Measurements from ENCODE around the gene CASZ1. TPM values are rescaled to one million over a fixed set of nuclear protein-coding genes. Genes with fewer than 3 reads are reported as not detected.

Gene CASZ1
- total and polyA plus RNA-seq, 5 donors from 2014 or later, result 0.57 to 55.1 (median 1.1) TPM

DNA sequence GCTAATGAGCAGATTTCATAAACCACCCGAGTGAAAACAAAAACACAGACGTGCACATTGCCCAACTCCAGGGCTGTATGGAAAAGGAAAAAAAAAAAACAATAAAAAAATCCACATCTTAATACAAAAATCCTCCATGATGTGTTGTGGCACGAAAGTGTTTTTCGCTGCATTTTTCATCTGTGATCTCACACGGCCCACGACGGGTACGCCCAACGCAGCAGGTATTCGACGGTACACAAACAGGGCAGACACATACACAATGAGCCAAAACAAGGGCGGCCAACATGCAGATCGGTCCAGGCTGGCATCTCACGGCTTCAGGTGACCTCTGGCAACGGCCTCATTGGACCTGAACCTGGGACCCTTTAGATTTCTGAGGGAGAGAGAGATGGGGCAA lies 31.1 kb downstream of the CASZ1 start:
- no peaks in the 10 kb centered on the region for H3K4me1 Mint-ChIP-seq

DNA sequence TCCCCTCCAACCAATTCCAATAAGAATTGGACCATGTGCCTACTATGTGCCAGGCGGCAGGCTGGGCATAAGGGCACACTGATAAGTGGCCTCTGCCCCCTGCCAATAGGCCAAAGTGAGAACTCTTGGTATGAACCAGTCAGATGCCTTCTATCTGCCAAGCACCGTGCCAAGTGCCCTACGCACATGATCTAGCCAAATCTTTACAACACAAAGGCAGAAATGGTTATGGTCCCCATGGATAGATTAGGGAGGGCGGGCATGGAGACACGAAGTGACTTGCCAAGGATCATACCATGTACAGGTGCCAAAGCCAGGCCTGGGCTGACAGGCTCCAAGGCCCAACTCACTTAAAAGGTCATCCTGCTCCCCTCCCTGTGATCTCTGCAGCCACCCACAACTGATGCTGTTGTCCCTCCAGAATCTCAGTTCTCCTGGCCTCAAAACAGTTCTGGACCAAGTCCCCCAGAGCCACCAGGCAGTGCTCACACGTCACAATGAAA lies 32.1 kb downstream of the CASZ1 start:
- Mint-ChIP-seq H3K4me3 (no peak overlapping the region), H3K27me3 (peaks cover 8% of the 10 kb centered on the region), H3K4me1 (no peaks in the 10 kb centered on the region), H3K36me3 (no peaks in the 10 kb centered on the region), H3K9me3 (peaks cover 0 to 1% (median 0%) of the 10 kb centered on the region in 7 donors), H3K27ac (no peak overlapping the region)
- no peak for DNase-seq
- H3K36me3 ChIP-seq (ENCODE audit: control insufficient read depth, insufficient read depth, low read length), result no peaks in the 10 kb centered on the region
- H3K4me3 ChIP-seq (ENCODE audit: low read depth, low read length), result no peak overlapping the region
- H3K9me3 ChIP-seq (ENCODE audit: control insufficient read depth in 2 of 2, low read length in 2 of 2), result no peaks in the 10 kb centered on the region
- ATAC-seq (ENCODE audit: low read depth in 2 of 2), result no peak
- no peaks in the 10 kb centered on the region for H3K4me1 ChIP-seq (ENCODE audit: control insufficient read depth, insufficient read depth, low read length, poor library complexity, severe bottlenecking)
- H3K27ac ChIP-seq (ENCODE audit: insufficient read depth, low read length, poor library complexity, severe bottlenecking), result no peak overlapping the region
- no peaks in the 10 kb centered on the region for H3K27me3 ChIP-seq (ENCODE audit: control insufficient read depth, insufficient read depth, low read length)

More for the DNA sequence above, 31.1 kb downstream of the CASZ1 start:
- no peaks in the 10 kb centered on the region for H3K36me3 ChIP-seq (ENCODE audit: control insufficient read depth, insufficient read depth, low read length)
- H3K36me3 Mint-ChIP-seq, result no peaks in the 10 kb centered on the region
- H3K27ac Mint-ChIP-seq, result no peak overlapping the region
- H3K27me3 Mint-ChIP-seq, result peaks cover 4% of the 10 kb centered on the region
- no peak for DNase-seq
- no peaks in the 10 kb centered on the region for H3K27me3 ChIP-seq (ENCODE audit: control insufficient read depth, insufficient read depth, low read length)
- no peak overlapping the region for H3K27ac ChIP-seq (ENCODE audit: insufficient read depth, low read length, poor library complexity, severe bottlenecking)
- no peaks in the 10 kb centered on the region for H3K4me1 ChIP-seq (ENCODE audit: control insufficient read depth, insufficient read depth, low read length, poor library complexity, severe bottlenecking)
- no peak overlapping the region for H3K4me3 ChIP-seq (ENCODE audit: low read depth, low read length)
- ATAC-seq (ENCODE audit: low read depth in 2 of 2), result no peak
- H3K9me3 Mint-ChIP-seq, result peaks cover 0 to 1% (median 0%) of the 10 kb centered on the region in 7 donors
- H3K9me3 ChIP-seq (ENCODE audit: control insufficient read depth in 2 of 2, low read length in 2 of 2), result no peaks in the 10 kb centered on the region
- H3K4me3 Mint-ChIP-seq, result no peak overlapping the region

DNA sequence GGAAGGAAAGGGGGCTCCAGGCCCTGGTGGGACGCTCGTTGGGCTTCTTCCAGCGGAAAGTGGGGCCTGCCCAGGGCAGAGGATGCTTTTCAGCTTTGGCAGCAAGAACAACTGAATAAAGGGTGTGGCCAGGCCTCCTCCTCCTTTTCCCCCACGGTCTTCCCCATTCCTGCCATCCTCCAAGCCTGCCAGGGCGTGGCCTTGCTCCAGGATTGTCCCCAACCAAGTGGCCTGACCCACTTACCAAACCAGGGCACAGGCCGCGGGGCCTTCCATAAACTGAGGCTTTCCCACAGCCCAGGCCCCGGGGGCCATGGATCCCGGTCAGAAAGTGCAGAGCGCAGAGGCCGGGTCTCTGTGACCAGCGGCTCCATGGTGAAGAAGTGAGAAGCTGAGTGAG lies 33.6 kb downstream of the CASZ1 start:
- Mint-ChIP-seq H3K9me3 (peaks cover 0 to 1% (median 0%) of the 10 kb centered on the region in 7 donors), H3K27ac (no peak overlapping the region), H3K4me1 (peaks cover 0 to 2% (median under 1%) of the 10 kb centered on the region in 4 donors)

DNA sequence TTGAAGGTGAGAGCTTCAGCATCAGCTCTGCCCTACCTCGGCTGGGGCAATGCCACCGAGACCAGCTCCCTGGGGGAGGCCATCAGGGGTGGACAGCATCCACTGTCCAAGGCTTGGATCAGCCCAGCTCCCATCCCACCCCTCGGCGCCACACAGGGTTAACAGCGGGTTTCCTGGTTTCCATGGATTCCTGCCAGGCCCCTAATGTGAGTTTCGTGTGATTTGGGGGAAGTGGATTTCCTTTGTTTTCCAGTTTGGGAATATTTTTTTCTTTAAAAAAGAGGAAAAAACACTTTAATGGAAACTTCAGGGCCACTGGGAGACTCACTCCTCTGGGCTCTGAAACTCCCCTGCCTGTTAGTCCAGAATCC lies 34.3 kb downstream of the CASZ1 start:
- DNase-seq, result no peak
- H3K4me3 ChIP-seq (ENCODE audit: low read depth, low read length), result no peak overlapping the region
- Mint-ChIP-seq H3K36me3 (no peaks in the 10 kb centered on the region), H3K4me1 (peaks cover 0 to 5% (median 4%) of the 10 kb centered on the region in 4 donors), H3K4me3 (no peak overlapping the region), H3K27me3 (peaks cover 11% of the 10 kb centered on the region), H3K27ac (no peak overlapping the region), H3K9me3 (peaks cover 0 to 1% (median 0%) of the 10 kb centered on the region in 7 donors)
- no peak for ATAC-seq (ENCODE audit: low read depth in 2 of 2)
- no peaks in the 10 kb centered on the region for H3K4me1 ChIP-seq (ENCODE audit: control insufficient read depth, insufficient read depth, low read length, poor library complexity, severe bottlenecking)
- no peaks in the 10 kb centered on the region for H3K27me3 ChIP-seq (ENCODE audit: control insufficient read depth, insufficient read depth, low read length)
- H3K9me3 ChIP-seq (ENCODE audit: control insufficient read depth in 2 of 2, low read length in 2 of 2), result no peaks in the 10 kb centered on the region
- H3K27ac ChIP-seq (ENCODE audit: insufficient read depth, low read length, poor library complexity, severe bottlenecking), result no peak overlapping the region
- H3K36me3 ChIP-seq (ENCODE audit: control insufficient read depth, insufficient read depth, low read length), result no peaks in the 10 kb centered on the region

More for the DNA sequence above, 33.6 kb downstream of the CASZ1 start:
- no peaks in the 10 kb centered on the region for H3K36me3 Mint-ChIP-seq
- ATAC-seq (ENCODE audit: low read depth in 2 of 2) (no peak), DNase-seq (no peak)
- Histone ChIP-seq H3K27ac (ENCODE audit: insufficient read depth, low read length, poor library complexity, severe bottlenecking) (no peak overlapping the region), H3K4me3 (ENCODE audit: low read depth, low read length) (no peak overlapping the region), H3K9me3 (ENCODE audit: control insufficient read depth in 2 of 2, low read length in 2 of 2) (no peaks in the 10 kb centered on the region), H3K27me3 (ENCODE audit: control insufficient read depth, insufficient read depth, low read length) (no peaks in the 10 kb centered on the region), H3K4me1 (ENCODE audit: control insufficient read depth, insufficient read depth, low read length, poor library complexity, severe bottlenecking) (no peaks in the 10 kb centered on the region), H3K36me3 (ENCODE audit: control insufficient read depth, insufficient read depth, low read length) (no peaks in the 10 kb centered on the region)
- peaks cover 11% of the 10 kb centered on the region for H3K27me3 Mint-ChIP-seq
- no peak overlapping the region for H3K4me3 Mint-ChIP-seq

DNA sequence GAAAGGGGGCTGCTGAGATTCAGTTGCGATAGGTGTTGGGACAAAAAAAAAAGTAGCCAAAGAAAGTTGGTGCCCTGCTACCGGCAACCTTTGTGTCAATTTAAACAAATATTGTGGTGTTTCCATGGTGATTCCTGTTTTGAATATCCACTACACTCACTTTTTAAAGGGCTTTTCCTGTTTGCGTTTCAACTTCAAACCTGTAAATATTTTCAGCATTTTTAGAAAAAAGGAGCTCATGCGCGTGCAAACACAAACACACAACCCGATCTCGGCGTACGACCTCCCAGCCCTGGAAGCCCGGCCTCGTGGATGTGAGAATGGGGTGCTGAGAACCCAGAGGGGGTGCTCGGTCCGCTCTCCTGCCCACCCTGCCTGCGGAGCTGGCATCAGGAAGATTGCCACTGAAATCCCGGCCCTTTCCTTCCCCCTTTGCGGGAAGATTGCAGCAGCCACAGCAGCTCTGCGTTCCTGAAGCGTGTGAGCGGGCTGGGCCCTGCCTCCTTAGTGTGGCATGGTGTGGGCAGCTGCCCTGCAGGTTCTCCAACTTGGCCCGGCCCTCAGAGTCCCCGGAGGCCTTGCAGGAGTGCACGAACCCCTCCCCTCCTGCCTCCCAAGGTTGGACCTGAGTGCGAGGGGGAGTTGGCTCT lies 34.8 kb downstream of the CASZ1 start:
- no peaks in the 10 kb centered on the region for H3K36me3 Mint-ChIP-seq
- no peak for ATAC-seq (ENCODE audit: low read depth in 2 of 2)
- H3K4me1 Mint-ChIP-seq, result peaks cover 0 to 10% (median 5%) of the 10 kb centered on the region in 4 donors
- Histone ChIP-seq H3K27me3 (ENCODE audit: control insufficient read depth, insufficient read depth, low read length) (no peaks in the 10 kb centered on the region), H3K9me3 (ENCODE audit: control insufficient read depth in 2 of 2, low read length in 2 of 2) (no peaks in the 10 kb centered on the region), H3K27ac (ENCODE audit: insufficient read depth, low read length, poor library complexity, severe bottlenecking) (no peak overlapping the region), H3K4me3 (ENCODE audit: low read depth, low read length) (no peak overlapping the region), H3K36me3 (ENCODE audit: control insufficient read depth, insufficient read depth, low read length) (no peaks in the 10 kb centered on the region), H3K4me1 (ENCODE audit: control insufficient read depth, insufficient read depth, low read length, poor library complexity, severe bottlenecking) (no peaks in the 10 kb centered on the region)
- no peak overlapping the region for H3K27ac Mint-ChIP-seq
- H3K27me3 Mint-ChIP-seq, result peaks cover 11% of the 10 kb centered on the region
- H3K9me3 Mint-ChIP-seq, result peaks cover 0 to 1% (median 0%) of the 10 kb centered on the region in 7 donors
- no peak overlapping the region for H3K4me3 Mint-ChIP-seq
- DNase-seq, result no peak

DNA sequence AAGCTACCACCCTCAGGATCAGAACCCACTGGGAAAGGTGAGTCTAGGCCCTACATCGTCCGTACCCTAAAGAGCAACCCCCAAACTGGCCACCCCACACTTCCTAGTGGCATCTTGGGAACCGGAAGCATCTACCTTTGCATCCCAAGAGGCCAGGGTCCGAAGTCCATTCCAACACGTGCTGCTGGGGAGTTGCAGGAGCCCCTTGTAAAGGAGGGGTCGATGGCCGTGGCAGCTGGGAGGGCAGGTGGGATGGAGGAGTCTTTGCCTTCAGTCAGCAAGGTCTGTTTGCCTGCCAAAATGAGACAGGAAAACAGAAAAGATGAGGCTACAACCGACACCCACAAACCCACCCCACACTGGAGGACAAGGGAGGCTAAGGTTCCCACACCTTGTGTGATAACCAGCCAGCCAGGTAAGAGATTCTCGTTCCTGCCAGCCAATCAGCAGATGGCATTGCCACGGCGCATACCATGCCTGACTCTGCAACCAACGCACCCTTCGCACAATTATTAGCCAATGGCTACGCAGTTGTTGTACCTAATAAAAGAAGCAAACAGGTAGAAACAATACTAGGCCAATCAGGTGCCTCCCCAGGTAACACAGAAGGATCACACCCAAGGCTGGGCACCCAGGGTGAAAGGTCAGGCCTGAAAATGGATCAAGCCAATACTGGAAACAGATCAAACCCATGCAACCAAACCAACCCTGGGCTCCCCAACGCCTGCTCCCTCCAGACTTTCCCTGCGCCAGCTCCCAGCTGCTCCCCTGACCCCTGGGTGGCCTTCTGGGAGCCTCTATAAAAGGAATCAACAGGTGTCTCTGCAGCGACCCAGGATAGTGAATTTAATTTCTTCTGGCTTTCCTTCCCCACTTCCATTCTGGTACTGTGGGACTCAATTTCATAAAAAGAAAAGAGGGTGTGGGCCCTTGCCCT lies 35.6 kb downstream of the CASZ1 start:
- Histone ChIP-seq H3K27ac (ENCODE audit: insufficient read depth, low read length, poor library complexity, severe bottlenecking) (no peak overlapping the region), H3K36me3 (ENCODE audit: control insufficient read depth, insufficient read depth, low read length) (no peaks in the 10 kb centered on the region), H3K4me1 (ENCODE audit: control insufficient read depth, insufficient read depth, low read length, poor library complexity, severe bottlenecking) (peaks cover 5% of the 10 kb centered on the region), H3K27me3 (ENCODE audit: control insufficient read depth, insufficient read depth, low read length) (no peaks in the 10 kb centered on the region), H3K4me3 (ENCODE audit: low read depth, low read length) (no peak overlapping the region), H3K9me3 (ENCODE audit: control insufficient read depth in 2 of 2, low read length in 2 of 2) (no peaks in the 10 kb centered on the region)
- Mint-ChIP-seq H3K9me3 (peaks cover 0 to 1% (median 0%) of the 10 kb centered on the region in 7 donors), H3K27me3 (peaks cover 11% of the 10 kb centered on the region), H3K36me3 (no peaks in the 10 kb centered on the region), H3K27ac (no peak overlapping the region), H3K4me3 (no peak overlapping the region), H3K4me1 (peaks cover 0 to 15% (median 7%) of the 10 kb centered on the region in 4 donors)
- ATAC-seq (ENCODE audit: low read depth in 2 of 2), result no peak
- DNase-seq, result no peak

DNA sequence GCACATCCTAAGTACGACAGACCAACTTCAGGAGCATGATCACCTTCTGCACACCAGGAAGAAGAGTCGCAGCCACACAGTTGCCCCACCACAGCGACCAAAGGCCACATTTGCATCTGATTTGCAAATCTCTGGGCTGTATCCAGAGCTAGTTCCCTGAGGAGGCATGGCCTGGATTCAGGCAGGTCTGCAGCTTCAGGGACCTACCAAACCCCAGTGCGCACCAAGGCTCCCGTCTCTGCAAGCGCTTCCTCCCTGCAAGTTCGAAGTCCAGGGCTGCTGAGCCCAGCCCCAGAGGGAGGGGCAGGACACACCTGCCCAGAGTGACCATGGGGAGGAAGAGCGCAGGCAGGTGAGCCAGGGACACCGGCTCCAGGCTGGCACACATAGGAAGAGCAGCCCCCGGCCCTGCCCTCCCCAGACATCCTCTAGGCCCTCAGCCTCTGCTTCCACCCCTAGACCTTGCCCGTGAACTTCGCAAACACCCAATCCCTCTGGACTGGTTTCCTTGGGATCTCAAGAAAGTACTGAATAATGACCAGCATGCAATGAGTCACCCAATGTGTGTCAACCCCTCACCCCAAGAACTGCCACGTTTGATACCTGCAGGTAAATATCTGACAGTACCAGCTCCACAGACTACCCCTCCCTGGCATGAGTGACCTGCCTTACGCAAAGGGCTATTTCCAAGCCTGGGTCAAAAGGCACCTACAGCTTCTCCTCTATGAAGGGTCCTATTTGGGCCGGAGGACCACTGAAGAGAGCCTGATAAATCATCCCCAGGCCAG lies 36.8 kb downstream of the CASZ1 start:
- ATAC-seq (ENCODE audit: low read depth in 2 of 2) (no peak), DNase-seq (no peak)
- Histone ChIP-seq H3K4me3 (ENCODE audit: low read depth, low read length) (no peak overlapping the region), H3K36me3 (ENCODE audit: control insufficient read depth, insufficient read depth, low read length) (no peaks in the 10 kb centered on the region), H3K27me3 (ENCODE audit: control insufficient read depth, insufficient read depth, low read length) (no peaks in the 10 kb centered on the region), H3K27ac (ENCODE audit: insufficient read depth, low read length, poor library complexity, severe bottlenecking) (no peak overlapping the region), H3K9me3 (ENCODE audit: control insufficient read depth in 2 of 2, low read length in 2 of 2) (no peaks in the 10 kb centered on the region), H3K4me1 (ENCODE audit: control insufficient read depth, insufficient read depth, low read length, poor library complexity, severe bottlenecking) (peaks cover 13% of the 10 kb centered on the region)
- H3K4me1 Mint-ChIP-seq, result peaks cover 0 to 19% (median 10%) of the 10 kb centered on the region in 4 donors
- peaks cover 0 to 1% (median 0%) of the 10 kb centered on the region in 7 donors for H3K9me3 Mint-ChIP-seq
- H3K27me3 Mint-ChIP-seq, result peaks cover 11% of the 10 kb centered on the region
- no peaks in the 10 kb centered on the region for H3K36me3 Mint-ChIP-seq
- no peak overlapping the region for H3K27ac Mint-ChIP-seq
- H3K4me3 Mint-ChIP-seq, result no peak overlapping the region

Data from CD4-positive, CD25-positive, alpha-beta regulatory T cell (primary cell).